Left renal pelvis (tissue), 4 donors: Measurements from ENCODE around the gene NDUFA1. TPM values are rescaled to one million over a fixed set of nuclear protein-coding genes. Genes with fewer than 3 reads are reported as not detected.
"Not testable (repeated sequence)": the region's sequence is repeated elsewhere in the genome, so short reads cannot be mapped to it uniquely, and the experiment has no call there.

Experiments used
- DNase-seq, 4 donors: peaks; one replicate each; pipeline ENCODE4 v3.0.0-alpha.2; 2013; ENCODE audit warnings: low read depth in 4 of 4, low spot score in 3 of 4
- polyA plus RNA-seq, 4 donors: library from polyadenylated mRNA; unstranded; fragments of 120-200 nt; gene quantifications; one replicate each; pipeline ENCODE4 v1.2.1, GENCODE V29; 2013; ENCODE audit not compliant: insufficient read length in 4 of 4

The NDUFA1 gene
- polyA plus RNA-seq, 4 donors = 89.3 to 148 (median 135) TPM

- DNase-seq = no peak
Observed at GRCh38 chrX:119899125-119899524, 27.5 kb downstream of the NDUFA1 start.

- no peak for DNase-seq
Observed at GRCh38 chrX:119900976-119901375, 29.3 kb downstream of the NDUFA1 start.

- no peak for DNase-seq
Observed at GRCh38 chrX:119916310-119916709, 44.7 kb downstream of the NDUFA1 start.

GRCh38 chrX:119917877-119918276, 46.2 kb downstream of the NDUFA1 start:
- no peak for DNase-seq

- DNase-seq = no peak
Observed at GRCh38 chrX:119919835-119920585, 48.4 kb downstream of the NDUFA1 start.

- DNase-seq = not testable (repeated sequence)
Observed at GRCh38 chrX:119922391-119922790, 50.8 kb downstream of the NDUFA1 start.

Other genes starting within 250 kb of the NDUFA1 start
- 10 to 100 TPM; 55.5 to 72.1 (median 66.3) TPM for gene SEPTIN6, start 178.7 kb upstream of the NDUFA1 start, polyA plus RNA-seq
- under 1 TPM; 0.30 to 0.85 (median 0.45) TPM for gene SOWAHD, start 113.2 kb upstream of the NDUFA1 start, polyA plus RNA-seq
- 1,000 to 10,000 TPM; 2,057 to 2,532 (median 2,247) TPM for gene RPL39, start 80.2 kb upstream of the NDUFA1 start, polyA plus RNA-seq
- 10 to 100 TPM; 17.5 to 38.5 (median 31.2) TPM for gene UPF3B, start 18.9 kb upstream of the NDUFA1 start, polyA plus RNA-seq
- 10 to 100 TPM in 3 of 4 donors, 1 to 10 TPM in 1; 8.8 to 11.5 (median 10.7) TPM for gene RNF113A, start 99 bp upstream of the NDUFA1 start, polyA plus RNA-seq
- gene AKAP14, start 24.1 kb downstream of the NDUFA1 start, polyA plus RNA-seq = under 1 TPM in 2 of 4 donors, not detected in 2; 0.42 to 0.76 TPM
- gene NKAP, start 71.9 kb downstream of the NDUFA1 start, polyA plus RNA-seq = 10 to 100 TPM; 10.6 to 16.4 (median 14.7) TPM
- under 1 TPM in 1 of 4 donors, not detected in 3; 0.14 TPM for gene RHOXF2B, start 205.9 kb downstream of the NDUFA1 start, polyA plus RNA-seq
- 1 to 10 TPM in 2 of 4 donors, under 1 TPM in 1, not detected in 1; 0.86 to 2.4 (median 1.7) TPM for gene RHOXF1, start 244.1 kb downstream of the NDUFA1 start, polyA plus RNA-seq